Aortic smooth muscle cell (primary cell): ENCODE data around the gene C16orf90. TPM values are rescaled to one million over a fixed set of nuclear protein-coding genes. Genes with fewer than 3 reads are reported as not detected.

Experiments used
- total RNA-seq: library from RNA; depleted of rRNA; stranded (reverse); fragments of >200 nt; gene quantifications from 2 replicates; pipeline ENCODE4 v1.2.3, GENCODE V29; 2014

C16orf90 gene
- total RNA-seq = not detected in 2 replicates

DNA sequence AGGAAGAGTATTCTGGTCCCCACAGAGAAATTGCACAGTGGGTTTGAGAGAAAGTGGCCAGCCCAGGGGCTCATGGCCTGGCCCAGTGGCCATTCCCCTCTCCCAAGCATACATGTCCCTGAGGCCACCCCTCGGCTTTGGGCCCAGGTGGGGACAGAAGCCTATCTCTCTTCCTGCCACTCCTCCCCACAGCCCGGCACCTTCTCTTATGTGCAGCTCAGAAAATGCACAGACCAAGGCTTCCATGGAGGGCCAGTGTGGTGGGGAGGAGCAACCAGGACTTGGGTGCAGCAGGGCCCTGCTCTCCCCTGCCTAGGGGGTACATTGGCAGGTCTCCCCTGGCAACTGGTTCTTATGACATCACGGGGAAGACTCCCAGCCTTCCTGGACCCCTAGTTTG lies at the start of gene C16orf90:
TSS of gene C16orf90 (minus strand) at position 314 of the 400 bp plus-strand sequence. CDS start at position 246, 68 bp downstream.

Other genes with a start within 250 kb of the C16orf90 start
- under 0.01 and 0.13 TPM in 2 replicates for gene MEFV, start 238.9 kb downstream of the C16orf90 start, total RNA-seq
- gene ZNF263, start 212.0 kb downstream of the C16orf90 start, total RNA-seq = 35.3 and 37.9 TPM in 2 replicates
- 5.0 and 7.5 TPM in 2 replicates for gene TIGD7, start 190.1 kb downstream of the C16orf90 start, total RNA-seq
- gene ZNF75A, start 190.0 kb downstream of the C16orf90 start, total RNA-seq = 20.5 and 25.7 TPM in 2 replicates
- 0.12 and 0.26 TPM in 2 replicates for gene OR2C1, start 139.6 kb downstream of the C16orf90 start, total RNA-seq
- 9.9 and 10.1 TPM in 2 replicates for gene ZSCAN32, start 94.5 kb downstream of the C16orf90 start, total RNA-seq
- 5.8 and 6.9 TPM in 2 replicates for gene ZNF174, start 94.3 kb downstream of the C16orf90 start, total RNA-seq
- 2.3 and 2.4 TPM in 2 replicates for gene ZNF597, start 52.0 kb downstream of the C16orf90 start, total RNA-seq
- gene NAA60, start 51.8 kb downstream of the C16orf90 start, total RNA-seq = 8.9 and 13.9 TPM in 2 replicates
- 25.5 and 33.8 TPM in 2 replicates for gene CLUAP1, start 5.5 kb upstream of the C16orf90 start, total RNA-seq
- 0.06 and 0.13 TPM in 2 replicates for gene NLRC3, start 81.9 kb upstream of the C16orf90 start, total RNA-seq
- gene SLX4, start 116.1 kb upstream of the C16orf90 start, total RNA-seq = 2.6 and 2.9 TPM in 2 replicates
- gene DNASE1, start 159.2 kb upstream of the C16orf90 start, total RNA-seq = 11.6 and 15.4 TPM in 2 replicates
- gene TRAP1, start 222.0 kb upstream of the C16orf90 start, total RNA-seq = 43.7 and 54.4 TPM in 2 replicates